ENCODE results near the gene CELSR1. TPM values are rescaled to one million over a fixed set of nuclear protein-coding genes. Genes with fewer than 3 reads are reported as not detected.
"Not testable (repeated sequence)": the region's sequence is repeated elsewhere in the genome, so short reads cannot be mapped to it uniquely, and the experiment has no call there.

CELSR1 gene
- total RNA-seq, 1 donor, result 1.1 TPM

DNA sequence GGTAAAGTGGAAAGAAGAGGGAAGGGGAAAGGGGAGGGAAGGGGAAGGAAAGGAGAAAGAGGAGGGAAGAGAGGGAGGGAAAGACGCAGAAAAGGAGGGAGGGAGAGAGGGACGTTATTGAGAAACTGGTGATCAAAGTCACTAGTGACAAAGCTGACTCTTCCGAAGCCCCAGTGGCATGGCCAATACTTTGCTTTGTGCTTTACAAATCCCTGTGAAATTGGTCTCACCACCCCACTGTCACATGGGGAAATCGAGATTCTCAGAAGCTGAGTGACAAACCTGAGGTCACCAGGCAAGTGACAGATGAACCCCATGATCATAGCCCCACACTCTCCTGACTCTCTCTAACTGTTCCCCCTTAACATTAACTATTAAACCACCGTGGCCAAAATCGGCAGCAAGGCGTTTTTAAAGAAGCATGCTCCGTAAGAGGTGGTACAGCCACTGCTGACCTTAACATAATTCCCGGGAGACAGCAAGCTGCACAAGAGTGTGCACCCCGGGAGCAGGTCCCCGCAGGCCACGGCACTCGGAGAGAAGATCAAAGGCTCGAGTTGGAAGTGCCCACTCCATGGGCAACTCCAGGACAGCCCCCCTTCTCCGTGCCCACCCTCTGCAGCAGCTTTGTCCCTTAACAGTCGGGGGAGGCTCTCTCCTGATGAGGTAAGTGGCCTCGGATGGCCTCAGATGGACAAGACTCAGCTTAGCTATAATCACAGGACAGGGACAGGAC lies 34.8 kb downstream of the CELSR1 start:
- DNase-seq (ENCODE audit: low read depth), result no peak
- H3K4me3 ChIP-seq (ENCODE audit: low read depth, low read length), result no peak overlapping the region
- TF ChIP-seq, protein P1, sequence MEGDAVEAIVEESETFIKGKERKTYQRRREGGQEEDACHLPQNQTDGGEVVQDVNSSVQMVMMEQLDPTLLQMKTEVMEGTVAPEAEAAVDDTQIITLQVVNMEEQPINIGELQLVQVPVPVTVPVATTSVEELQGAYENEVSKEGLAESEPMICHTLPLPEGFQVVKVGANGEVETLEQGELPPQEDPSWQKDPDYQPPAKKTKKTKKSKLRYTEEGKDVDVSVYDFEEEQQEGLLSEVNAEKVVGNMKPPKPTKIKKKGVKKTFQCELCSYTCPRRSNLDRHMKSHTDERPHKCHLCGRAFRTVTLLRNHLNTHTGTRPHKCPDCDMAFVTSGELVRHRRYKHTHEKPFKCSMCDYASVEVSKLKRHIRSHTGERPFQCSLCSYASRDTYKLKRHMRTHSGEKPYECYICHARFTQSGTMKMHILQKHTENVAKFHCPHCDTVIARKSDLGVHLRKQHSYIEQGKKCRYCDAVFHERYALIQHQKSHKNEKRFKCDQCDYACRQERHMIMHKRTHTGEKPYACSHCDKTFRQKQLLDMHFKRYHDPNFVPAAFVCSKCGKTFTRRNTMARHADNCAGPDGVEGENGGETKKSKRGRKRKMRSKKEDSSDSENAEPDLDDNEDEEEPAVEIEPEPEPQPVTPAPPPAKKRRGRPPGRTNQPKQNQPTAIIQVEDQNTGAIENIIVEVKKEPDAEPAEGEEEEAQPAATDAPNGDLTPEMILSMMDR (IDR thresholded peaks at IDR 0.05; ENCODE audit: insufficient read depth, low read length), result no peak

DNA sequence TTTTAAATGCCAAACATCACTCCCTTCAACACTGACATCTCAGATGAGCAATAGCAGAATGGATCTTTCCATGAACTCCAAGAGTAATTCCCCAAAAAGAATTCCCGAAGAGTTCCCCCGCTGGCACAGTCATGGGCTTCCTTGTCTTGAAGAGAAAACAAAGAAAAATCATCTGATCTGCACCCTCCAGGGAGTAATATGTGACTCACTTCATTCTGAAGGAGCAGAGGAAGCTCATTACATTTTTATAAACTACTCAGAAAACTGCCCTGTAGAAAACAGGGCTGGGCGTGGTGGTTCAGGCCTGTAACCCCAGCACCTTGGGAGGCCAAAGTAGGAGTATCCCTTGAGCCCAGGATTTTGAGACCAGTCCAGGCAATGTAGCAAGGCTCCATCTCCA lies 35.7 kb downstream of the CELSR1 start:
- TF ChIP-seq, protein P1 (IDR thresholded peaks at IDR 0.05; ENCODE audit: insufficient read depth, low read length), result no peak
- peak; percentile 82 for DNase-seq (ENCODE audit: low read depth)
- H3K4me3 ChIP-seq (ENCODE audit: low read depth, low read length), result no peak overlapping the region

DNA sequence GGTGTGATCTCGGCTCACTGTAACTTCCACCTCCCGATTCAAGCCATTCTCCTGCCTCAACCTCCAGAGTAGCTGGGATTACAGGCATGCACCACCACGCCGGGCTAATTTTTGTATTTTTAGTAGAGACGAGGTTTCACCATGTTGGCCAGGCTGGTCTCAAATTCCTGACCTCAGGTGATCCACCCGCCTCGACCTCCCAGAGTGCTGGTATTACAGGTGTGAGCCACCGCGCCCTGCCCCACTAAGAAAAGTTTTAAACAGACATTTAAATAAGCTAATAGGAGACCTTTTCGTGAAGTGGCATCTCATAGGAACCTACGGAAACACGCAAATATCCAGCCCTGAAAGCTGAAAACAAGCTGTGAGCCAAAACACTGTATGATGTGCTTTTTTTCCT lies 36.2 kb downstream of the CELSR1 start:
- not testable (repeated sequence) for DNase-seq (ENCODE audit: low read depth); H3K4me3 ChIP-seq (ENCODE audit: low read depth, low read length)

DNA sequence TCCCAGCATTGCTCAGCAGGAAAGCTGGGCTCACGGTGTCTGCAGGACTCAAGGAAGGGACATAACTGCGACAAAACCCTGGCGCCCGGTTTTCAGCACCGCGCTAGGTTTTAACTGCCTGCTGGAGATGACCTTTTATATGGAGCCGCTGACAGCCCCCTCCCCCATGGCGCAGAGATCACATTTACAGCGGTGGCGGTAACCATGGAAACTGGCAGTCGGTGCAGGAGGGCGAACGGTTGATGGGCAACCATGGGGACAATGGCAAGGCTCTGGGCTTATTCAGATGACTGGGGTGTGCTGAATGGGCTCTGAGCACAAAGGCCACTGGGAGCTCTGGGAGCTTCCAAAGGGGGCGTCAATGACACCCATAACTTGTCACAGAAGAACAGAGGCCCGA lies 37.2 kb downstream of the CELSR1 start:
- TF ChIP-seq, protein P1 (IDR thresholded peaks at IDR 0.05; ENCODE audit: insufficient read depth, low read length), result no peak
- H3K4me3 ChIP-seq (ENCODE audit: low read depth, low read length), result no peak overlapping the region
- DNase-seq (ENCODE audit: low read depth), result no peak

DNA sequence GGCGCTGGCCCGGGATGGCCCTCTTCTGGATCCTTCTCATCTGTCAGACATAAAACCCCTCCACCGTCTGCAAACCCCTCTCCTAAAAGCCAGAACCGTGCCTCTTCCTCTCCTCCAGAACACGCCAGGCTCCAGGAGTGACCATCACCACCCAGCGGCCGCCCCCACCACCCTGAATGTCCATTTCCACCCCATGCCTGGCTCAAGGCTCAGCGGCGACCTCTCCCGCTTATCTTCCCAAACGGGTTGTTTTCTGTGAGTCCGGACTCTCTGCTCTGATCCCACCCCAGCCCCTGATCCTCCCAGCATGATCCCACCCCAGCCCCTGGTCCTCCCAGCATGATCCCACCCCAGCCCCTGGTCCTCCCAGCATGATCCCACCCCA lies 37.6 kb downstream of the CELSR1 start:
- DNase-seq (ENCODE audit: low read depth), result no peak
- TF ChIP-seq, protein P1 (IDR thresholded peaks at IDR 0.05; ENCODE audit: insufficient read depth, low read length), result no peak
- H3K4me3 ChIP-seq (ENCODE audit: low read depth, low read length), result no peak overlapping the region

DNA sequence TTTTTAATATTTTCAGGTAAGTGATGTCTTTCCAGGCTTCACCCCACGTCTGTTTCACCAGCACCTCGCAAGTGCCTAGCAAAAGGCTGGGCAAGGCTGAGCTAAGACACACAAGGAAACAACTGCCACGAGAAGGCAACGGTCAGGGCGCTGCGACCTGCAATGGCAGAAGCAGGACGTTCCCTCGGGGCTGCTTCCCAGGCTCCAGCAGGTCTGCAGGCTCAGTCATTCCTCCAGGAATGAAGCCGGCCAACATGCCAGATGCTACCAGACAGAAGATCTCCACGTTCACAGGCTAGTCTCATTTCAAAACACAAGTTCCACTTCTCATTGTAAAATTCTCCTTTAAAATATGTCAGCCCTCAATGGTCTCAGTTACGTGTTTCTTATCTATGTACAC lies 45.5 kb downstream of the CELSR1 start:
- DNase-seq (ENCODE audit: low read depth), result peak; percentile 21
- no peak overlapping the region for H3K4me3 ChIP-seq (ENCODE audit: low read depth, low read length)
- TF ChIP-seq, protein P1 (IDR thresholded peaks at IDR 0.05; ENCODE audit: insufficient read depth, low read length), result no peak

DNA sequence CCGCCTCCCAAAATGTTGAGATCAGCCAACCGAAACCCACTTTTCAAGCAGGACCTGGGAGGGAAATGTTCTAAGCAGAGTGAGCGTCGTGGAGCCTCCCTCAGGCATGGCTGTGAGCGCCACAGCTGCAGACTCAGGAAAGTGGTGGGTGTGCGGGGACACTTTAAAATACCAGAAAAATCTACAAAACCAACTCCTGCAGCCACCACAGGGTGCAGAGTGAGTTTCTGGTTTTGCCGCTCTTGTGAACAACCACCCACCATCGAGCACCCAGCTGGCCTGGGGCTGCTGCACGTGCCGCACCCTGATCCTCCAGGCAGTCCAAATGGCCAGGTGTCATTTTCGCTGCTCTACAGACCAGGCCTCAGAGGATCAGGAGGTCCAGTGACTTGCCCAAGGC lies 46.9 kb downstream of the CELSR1 start:
- H3K4me3 ChIP-seq (ENCODE audit: low read depth, low read length), result no peak overlapping the region
- TF ChIP-seq, protein P1 (IDR thresholded peaks at IDR 0.05; ENCODE audit: insufficient read depth, low read length), result no peak
- no peak for DNase-seq (ENCODE audit: low read depth)
